ENCODE data around the gene NBAS. TPM values are rescaled to one million over a fixed set of nuclear protein-coding genes. Genes with fewer than 3 reads are reported as not detected.
A peak's percentile ranks its signal among the peaks of the same experiment; 100 is the strongest.

NBAS gene
- total and polyA plus RNA-seq, 2 of the 13 experiments (the other 11 are each of a cell fraction or from before 2014, with no cell fraction given): 33.6 to 58.7 TPM

DNA sequence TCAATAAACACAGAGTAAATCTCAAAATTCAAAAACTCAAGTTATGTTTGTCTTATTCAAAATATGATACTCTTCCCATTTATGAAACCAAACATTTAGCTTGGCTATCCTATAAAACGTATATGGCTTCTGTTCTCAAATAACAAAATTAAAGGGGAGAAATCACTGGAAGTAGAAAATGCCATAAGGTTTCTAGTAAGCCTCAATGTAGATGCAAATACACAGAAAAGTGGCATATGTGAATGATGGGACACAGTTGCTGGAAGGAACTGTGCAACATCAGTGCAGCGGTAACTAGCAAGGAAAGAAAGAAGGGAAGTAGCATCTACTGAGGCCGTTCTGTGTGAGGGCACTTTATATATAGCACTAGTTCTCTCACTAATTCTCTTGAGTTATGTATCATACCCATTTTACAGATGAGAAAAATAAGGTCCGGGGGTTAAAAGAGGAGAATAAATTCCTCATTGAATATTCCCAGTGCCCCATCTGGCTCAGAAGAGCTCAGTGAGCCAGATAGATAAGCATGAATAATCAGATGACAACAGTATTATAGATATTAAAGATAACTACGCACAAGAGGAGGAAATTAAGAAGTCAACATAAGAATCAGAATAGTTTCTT is 27.2 kb downstream of the NBAS start:
- H3K4me2 ChIP-seq (ENCODE audit: low read depth, low read length): no peak overlapping the region
- ChIA-PET CTCF (ENCODE audit: low intra/inter-chr PET ratio, low total read pairs) (no interaction called here), POLR2A (no interaction called here)
- FAIRE-seq: no peak
- no peaks in the 10 kb centered on the region for H4K20me1 ChIP-seq (ENCODE audit: insufficient read depth, low read length)
- H3K79me2 ChIP-seq (ENCODE audit: insufficient read depth, low read length): no peaks in the 10 kb centered on the region
- H3K36me3 ChIP-seq (replicated peaks in 1 of 2; ENCODE audit: control insufficient read depth in 1 of 2, insufficient read depth in 2 of 2, low read length in 2 of 2): peaks cover 8 to 36% of the 10 kb centered on the region in 2 experiments
- no peaks in the 10 kb centered on the region for H3K9me3 ChIP-seq (ENCODE audit: low read length)
- in situ Hi-C loops (cut with HindIII; ENCODE audit: extremely low pct_ligation_motif_present, low pct_unique_long_range_greater_than_20kb): no loop called here
- no peak overlapping the region for H3K9ac ChIP-seq (ENCODE audit: insufficient read depth, low read depth, low read length)
- no peaks in the 10 kb centered on the region for H3K4me1 ChIP-seq (ENCODE audit: insufficient read depth, low read length)
- TF ChIP-seq, protein P1, sequence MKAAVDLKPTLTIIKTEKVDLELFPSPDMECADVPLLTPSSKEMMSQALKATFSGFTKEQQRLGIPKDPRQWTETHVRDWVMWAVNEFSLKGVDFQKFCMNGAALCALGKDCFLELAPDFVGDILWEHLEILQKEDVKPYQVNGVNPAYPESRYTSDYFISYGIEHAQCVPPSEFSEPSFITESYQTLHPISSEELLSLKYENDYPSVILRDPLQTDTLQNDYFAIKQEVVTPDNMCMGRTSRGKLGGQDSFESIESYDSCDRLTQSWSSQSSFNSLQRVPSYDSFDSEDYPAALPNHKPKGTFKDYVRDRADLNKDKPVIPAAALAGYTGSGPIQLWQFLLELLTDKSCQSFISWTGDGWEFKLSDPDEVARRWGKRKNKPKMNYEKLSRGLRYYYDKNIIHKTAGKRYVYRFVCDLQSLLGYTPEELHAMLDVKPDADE (CRISPR knock-in tag; IDR thresholded peaks at IDR 0.05): no peak
- TF ChIP-seq, protein P2, sequence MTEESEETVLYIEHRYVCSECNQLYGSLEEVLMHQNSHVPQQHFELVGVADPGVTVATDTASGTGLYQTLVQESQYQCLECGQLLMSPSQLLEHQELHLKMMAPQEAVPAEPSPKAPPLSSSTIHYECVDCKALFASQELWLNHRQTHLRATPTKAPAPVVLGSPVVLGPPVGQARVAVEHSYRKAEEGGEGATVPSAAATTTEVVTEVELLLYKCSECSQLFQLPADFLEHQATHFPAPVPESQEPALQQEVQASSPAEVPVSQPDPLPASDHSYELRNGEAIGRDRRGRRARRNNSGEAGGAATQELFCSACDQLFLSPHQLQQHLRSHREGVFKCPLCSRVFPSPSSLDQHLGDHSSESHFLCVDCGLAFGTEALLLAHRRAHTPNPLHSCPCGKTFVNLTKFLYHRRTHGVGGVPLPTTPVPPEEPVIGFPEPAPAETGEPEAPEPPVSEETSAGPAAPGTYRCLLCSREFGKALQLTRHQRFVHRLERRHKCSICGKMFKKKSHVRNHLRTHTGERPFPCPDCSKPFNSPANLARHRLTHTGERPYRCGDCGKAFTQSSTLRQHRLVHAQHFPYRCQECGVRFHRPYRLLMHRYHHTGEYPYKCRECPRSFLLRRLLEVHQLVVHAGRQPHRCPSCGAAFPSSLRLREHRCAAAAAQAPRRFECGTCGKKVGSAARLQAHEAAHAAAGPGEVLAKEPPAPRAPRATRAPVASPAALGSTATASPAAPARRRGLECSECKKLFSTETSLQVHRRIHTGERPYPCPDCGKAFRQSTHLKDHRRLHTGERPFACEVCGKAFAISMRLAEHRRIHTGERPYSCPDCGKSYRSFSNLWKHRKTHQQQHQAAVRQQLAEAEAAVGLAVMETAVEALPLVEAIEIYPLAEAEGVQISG (CRISPR knock-in tag; IDR thresholded peaks at IDR 0.05): no peak
- TF ChIP-seq, protein P3, sequence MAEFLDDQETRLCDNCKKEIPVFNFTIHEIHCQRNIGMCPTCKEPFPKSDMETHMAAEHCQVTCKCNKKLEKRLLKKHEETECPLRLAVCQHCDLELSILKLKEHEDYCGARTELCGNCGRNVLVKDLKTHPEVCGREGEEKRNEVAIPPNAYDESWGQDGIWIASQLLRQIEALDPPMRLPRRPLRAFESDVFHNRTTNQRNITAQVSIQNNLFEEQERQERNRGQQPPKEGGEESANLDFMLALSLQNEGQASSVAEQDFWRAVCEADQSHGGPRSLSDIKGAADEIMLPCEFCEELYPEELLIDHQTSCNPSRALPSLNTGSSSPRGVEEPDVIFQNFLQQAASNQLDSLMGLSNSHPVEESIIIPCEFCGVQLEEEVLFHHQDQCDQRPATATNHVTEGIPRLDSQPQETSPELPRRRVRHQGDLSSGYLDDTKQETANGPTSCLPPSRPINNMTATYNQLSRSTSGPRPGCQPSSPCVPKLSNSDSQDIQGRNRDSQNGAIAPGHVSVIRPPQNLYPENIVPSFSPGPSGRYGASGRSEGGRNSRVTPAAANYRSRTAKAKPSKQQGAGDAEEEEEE (CRISPR knock-in tag; IDR thresholded peaks at IDR 0.05; ENCODE audit: borderline replicate concordance): no peak
- TF ChIP-seq PCBP2 (optimal IDR thresholded peaks at IDR 0.05; ENCODE audit: low read depth, low read length, poor library complexity, severe bottlenecking): no peak
- TF ChIP-seq HOXA9 (CRISPR knock-in tag; IDR thresholded peaks at IDR 0.05; ENCODE audit: borderline replicate concordance): no peak
- no peak for TF ChIP-seq ATRX (CRISPR knock-in tag; IDR thresholded peaks at IDR 0.05; ENCODE audit: borderline replicate concordance)
- TF ChIP-seq ZNF629 (CRISPR knock-in tag; conservative IDR thresholded peaks at IDR 0.05): peak; percentile 32; the same call in 1 of the 2 replicates
- H3K4me3 ChIP-seq (replicated peaks in 1 of 3; ENCODE audit: insufficient read depth in 1 of 3, low read depth in 2 of 3, low read length in 3 of 3): no peak overlapping the region
- BruUV-seq (replicated peaks): no TSS peak
- H3K27ac ChIP-seq (ENCODE audit: extremely low read length, insufficient read depth, low read length): no peak overlapping the region
- DNase-seq (ENCODE audit: low spot score): no peak
- no peak for ATAC-seq
- intact Hi-C loops (cut with micrococcal nuclease; ENCODE audit: unreplicated experiment): no loop called here
- no peak overlapping the region for H2AFZ ChIP-seq (ENCODE audit: low read length)
- no peaks in the 10 kb centered on the region for H3K27me3 ChIP-seq (ENCODE audit: control insufficient read depth in 1 of 2, insufficient read depth in 2 of 2, low read length in 2 of 2)
- WGBS (ENCODE audit: low lambda C conversion rate): 91% methylated on average over 5 of the region's 5 CpGs

All from HepG2 (cell line).